PC-9 (cell line): ENCODE data around the gene MALAT1.

Experiments used
- CTCF ChIP-seq: fragments of 200-600 bp; sonication (generic); conservative IDR thresholded peaks from 2 replicates; pipeline ENCODE4 v1.6.1; 2017; ENCODE audit warnings: mixed run types, antibody characterized with exemption, mild to moderate bottlenecking, moderate library complexity
- EZH2 ChIP-seq: fragments of 200-600 bp; sonication (generic); IDR thresholded peaks from 2 replicates; pipeline ENCODE4 v1.8.0; 2017; ENCODE audit warnings: antibody characterized with exemption, low read depth

GRCh38 chr11:65505466-65506289 is 6.8 kb downstream of the MALAT1 start:
- TF ChIP-seq CTCF (no peak), EZH2 (no peak)
